Measurements from ENCODE around the gene ZNF273. TPM values are rescaled to one million over a fixed set of nuclear protein-coding genes. Genes with fewer than 3 reads are reported as not detected.
A peak's percentile ranks its signal among the peaks of the same experiment; 100 is the strongest.

Gene ZNF273
- total RNA-seq, 1 experiment from 2014 or later, result 17.9 TPM

- no peak overlapping the region for H3K9ac ChIP-seq (ENCODE audit: extremely low read depth, insufficient read length, low read length)
- no peak overlapping the region for H3K4ac ChIP-seq (ENCODE audit: low read depth, low read length)
- H2AFZ ChIP-seq (ENCODE audit: low read length), result no peak overlapping the region
- DNase-seq, result no peak
- H2AK5ac ChIP-seq (ENCODE audit: insufficient read length, low read length), result no peak overlapping the region
- no peaks in the 10 kb centered on the region for H3K4me1 ChIP-seq (ENCODE audit: insufficient read depth, low read length)
- no peaks in the 10 kb centered on the region for H3K23me2 ChIP-seq (ENCODE audit: insufficient read length, low read depth, low read length, poor library complexity, severe bottlenecking)
- peaks cover 0 to 16% (median 2%) of the 10 kb centered on the region in 3 experiments; a peak in 5 of 7 replicates for H3K36me3 Mint-ChIP-seq (ENCODE audit: insufficient read depth in 1 of 3, low read depth in 3 of 3)
- no peak overlapping the region for H3K18ac ChIP-seq (ENCODE audit: insufficient read length, low read depth, low read length)
- H3K56ac ChIP-seq (ENCODE audit: insufficient read length, low read depth, low read length), result no peak overlapping the region
- no peak overlapping the region for H2BK120ac ChIP-seq (ENCODE audit: low read depth, low read length, poor library complexity, severe bottlenecking)
- H3K9me3 Mint-ChIP-seq, result peaks cover 33 to 40% of the 10 kb centered on the region in 2 experiments
- no peak overlapping the region for H4K8ac ChIP-seq (replicated peaks; ENCODE audit: insufficient read length, low read depth, low read length)
- peaks cover 13% of the 10 kb centered on the region in 2 experiments for H3K4me1 Mint-ChIP-seq
- H2BK20ac ChIP-seq (ENCODE audit: low read depth, low read length, poor library complexity, severe bottlenecking), result no peak overlapping the region
- no peaks in the 10 kb centered on the region; the same call in 1 of the 2 replicates for H3K27me3 ChIP-seq (ENCODE audit: insufficient read depth, low read length)
- H3K23ac ChIP-seq (ENCODE audit: insufficient read length, low read depth, low read length), result no peak overlapping the region
- no peaks in the 10 kb centered on the region for H3K79me1 ChIP-seq (ENCODE audit: insufficient read depth, low read depth, low read length, poor library complexity, severe bottlenecking)
- TF ChIP-seq CTCF (conservative IDR thresholded peaks at IDR 0.05), result no peak
- peak overlapping the region in 1 of 2 experiments; percentile 26; a peak in 2 of 5 replicates for H3K4me3 Mint-ChIP-seq
- H3K27ac ChIP-seq (ENCODE audit: insufficient read length, low read depth, low read length), result no peak overlapping the region
- H3K14ac ChIP-seq (ENCODE audit: insufficient read depth, low read length), result no peak overlapping the region
- no peak overlapping the region for H2BK15ac ChIP-seq (ENCODE audit: low read depth, low read length)
- H3K79me2 ChIP-seq (ENCODE audit: insufficient read depth, low read length), result no peaks in the 10 kb centered on the region
- no peak overlapping the region for H3T11ph ChIP-seq (ENCODE audit: low read length)
- no peaks in the 10 kb centered on the region for H4K20me1 ChIP-seq (ENCODE audit: control insufficient read depth, insufficient read depth, insufficient read length)
- no peak overlapping the region for H4K5ac ChIP-seq (ENCODE audit: insufficient read length, low read depth, low read length)
- H4K91ac ChIP-seq (ENCODE audit: insufficient read length, low read depth, low read length), result no peak overlapping the region
- H2BK12ac ChIP-seq (ENCODE audit: insufficient read length, low read depth, low read length), result no peak overlapping the region
- peak overlapping the region in 1 of 3 experiments; percentile 60; a peak in 1 of 7 replicates for H3K27ac Mint-ChIP-seq
- no peak overlapping the region for H2BK5ac ChIP-seq (ENCODE audit: insufficient read length, low read length)
- H3K4me2 ChIP-seq (ENCODE audit: insufficient read depth, insufficient read length, low read length), result no peak overlapping the region
- WGBS (ENCODE audit: extremely low coverage, insufficient read length, low lambda C conversion rate), result no CpG with 5 or more reads among the region's 3 CpGs
- no peaks in the 10 kb centered on the region for H3K9me3 ChIP-seq (ENCODE audit: control insufficient read depth, low read depth, low read length)
- peaks cover 2% of the 10 kb centered on the region; the same call in 1 of the 2 replicates for H3K27me3 Mint-ChIP-seq (ENCODE audit: low read depth)
These were observed 56.1 kb downstream of the ZNF273 start for GRCh38 chr7:64959072-64959747.
